Chondrocyte (in vitro differentiated cells): Measurements from ENCODE around the gene HELZ2. TPM values are rescaled to one million over a fixed set of nuclear protein-coding genes. Genes with fewer than 3 reads are reported as not detected.

ENCODE experiments used
- DNase-seq: peaks from one replicate; pipeline ENCODE4 v3.0.0; 2021; ENCODE audit warnings: mixed read lengths, low spot score
- H3K27ac Mint-ChIP-seq: one replicate; pipeline ENCODE4 v1.8.0; 2021; ENCODE audit warnings: mild to moderate bottlenecking, moderate library complexity, mixed read lengths; ENCODE audit not compliant: unreplicated experiment
- H3K27me3 Mint-ChIP-seq: 2 replicates; pipeline ENCODE4 v1.8.0; 2021; ENCODE audit warnings: low read depth, mixed read lengths
- H3K36me3 Mint-ChIP-seq: 2 replicates; pipeline ENCODE4 v1.8.0; 2021; ENCODE audit warnings: low read depth, mixed read lengths
- H3K4me1 Mint-ChIP-seq: 2 replicates; pipeline ENCODE4 v1.8.0; 2021; ENCODE audit warnings: low read depth, mild to moderate bottlenecking, mixed read lengths
- H3K4me3 Mint-ChIP-seq: one replicate; pipeline ENCODE4 v1.8.0; 2021; ENCODE audit warnings: mild to moderate bottlenecking, moderate library complexity, mixed read lengths; ENCODE audit not compliant: unreplicated experiment
- H3K9me3 Mint-ChIP-seq: 2 replicates; pipeline ENCODE4 v1.8.0; 2021; ENCODE audit warnings: low read depth, mixed read lengths
- CTCF ChIP-seq: fragments of 200-600 bp; sonication (generic); IDR thresholded peaks from 2 replicates; pipeline ENCODE4 v1.5.0; 2021; ENCODE audit warnings: antibody characterized with exemption, mild to moderate bottlenecking, moderate library complexity
- total RNA-seq: library from RNA; stranded (reverse); gene quantifications from 3 replicates; pipeline ENCODE4 v1.2.1, GENCODE V29; 2021

The HELZ2 gene
- total RNA-seq, 1 donor from 2014 or later: 14.9 TPM

- no peaks in the 10 kb centered on the region for H3K4me1 Mint-ChIP-seq
- no peak for TF ChIP-seq CTCF
- H3K27me3 Mint-ChIP-seq: peaks cover 10% of the 10 kb centered on the region
- no peak within 1 kb of the TSS for H3K4me3 Mint-ChIP-seq
- no peak within 1 kb of the TSS for H3K27ac Mint-ChIP-seq
- H3K9me3 Mint-ChIP-seq: no peaks in the 10 kb centered on the region
- no peak for DNase-seq
- no peaks in the 10 kb centered on the region for H3K36me3 Mint-ChIP-seq
Observed at GRCh38 chr20:63547725-63548480, 26.1 kb downstream of the HELZ2 start, which contains the start of gene SRMS. SRMS (minus strand) TSS chr20:63547749; CDS start chr20:63547463, 286 bp downstream.

GRCh38 chr20:63546956-63547724 lies 26.9 kb downstream of the HELZ2 start:
- no peak for DNase-seq
- Mint-ChIP-seq H3K27ac (no peak overlapping the region), H3K9me3 (no peaks in the 10 kb centered on the region), H3K4me3 (no peak overlapping the region), H3K4me1 (no peaks in the 10 kb centered on the region), H3K36me3 (no peaks in the 10 kb centered on the region), H3K27me3 (peaks cover 10% of the 10 kb centered on the region)
- no peak for TF ChIP-seq CTCF

- no peak overlapping the region for H3K4me3 Mint-ChIP-seq
- no peaks in the 10 kb centered on the region for H3K4me1 Mint-ChIP-seq
- no peak for DNase-seq
- no peaks in the 10 kb centered on the region for H3K9me3 Mint-ChIP-seq
- no peak for TF ChIP-seq CTCF
- H3K36me3 Mint-ChIP-seq: no peaks in the 10 kb centered on the region
- H3K27me3 Mint-ChIP-seq: peaks cover 10% of the 10 kb centered on the region
- H3K27ac Mint-ChIP-seq: no peak overlapping the region
Observed at GRCh38 chr20:63546256-63546955, 27.6 kb downstream of the HELZ2 start.

- DNase-seq: no peak
- Mint-ChIP-seq H3K27me3 (peaks cover 10% of the 10 kb centered on the region), H3K9me3 (no peaks in the 10 kb centered on the region), H3K36me3 (no peaks in the 10 kb centered on the region), H3K4me3 (no peak overlapping the region), H3K4me1 (no peaks in the 10 kb centered on the region), H3K27ac (no peak overlapping the region)
- no peak for TF ChIP-seq CTCF
Observed at GRCh38 chr20:63545814-63546213, 28.2 kb downstream of the HELZ2 start.

- Mint-ChIP-seq H3K9me3 (no peaks in the 10 kb centered on the region), H3K27ac (no peak overlapping the region), H3K4me1 (no peaks in the 10 kb centered on the region), H3K4me3 (no peak overlapping the region), H3K27me3 (peaks cover 10% of the 10 kb centered on the region), H3K36me3 (no peaks in the 10 kb centered on the region)
- no peak for DNase-seq
- TF ChIP-seq CTCF: no peak
Observed at GRCh38 chr20:63544958-63545516, 29.0 kb downstream of the HELZ2 start.
